Measurements from ENCODE around the gene FBXO34. TPM values are rescaled to one million over a fixed set of nuclear protein-coding genes. Genes with fewer than 3 reads are reported as not detected.

FBXO34 gene
- total RNA-seq, 2 donors from 2014 or later, result 18.8 to 23.8 TPM

DNA sequence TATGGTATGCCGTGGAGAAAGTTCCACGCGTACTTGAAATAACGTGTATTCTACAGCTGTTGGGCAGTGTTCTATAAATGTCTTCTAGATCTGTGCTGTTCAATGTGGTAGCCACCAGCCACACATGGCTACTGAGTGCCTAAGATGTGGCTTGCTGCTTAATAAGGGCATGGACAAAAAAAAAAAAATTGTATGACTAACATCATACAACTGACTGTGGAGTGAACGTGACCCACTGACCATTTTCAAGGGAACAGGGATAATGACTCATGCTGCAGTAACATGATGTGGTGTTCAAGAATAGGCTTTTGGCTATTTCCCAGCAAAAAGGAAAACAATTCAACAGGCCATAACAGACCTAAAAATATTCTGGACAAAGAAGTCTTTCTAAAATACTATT, 127.5 kb downstream of the FBXO34 start:
- intact Hi-C loops (cut with DNase I), result no loop called here
- ATAC-seq, result peak; percentile 78 to 96
- no peak for DNase-seq

DNA sequence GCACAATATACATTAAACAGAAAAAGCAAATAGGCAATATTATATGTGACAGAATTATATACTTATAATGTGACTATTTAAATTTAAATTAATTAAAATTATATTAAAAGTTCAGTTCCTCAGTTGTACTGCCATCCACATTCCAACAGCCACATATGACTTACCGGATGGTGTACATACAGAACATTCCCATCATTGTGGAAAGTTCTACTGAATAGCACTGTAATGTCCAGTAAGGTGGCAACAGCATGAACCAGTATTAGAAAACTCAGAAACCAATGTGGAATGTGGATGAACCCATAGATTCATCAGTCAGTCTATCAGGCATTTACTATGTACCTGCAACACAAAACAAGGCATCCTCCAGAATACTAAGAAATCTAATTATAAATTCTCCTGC, 128.0 kb downstream of the FBXO34 start:
- no peak for ATAC-seq
- no peak for DNase-seq
- intact Hi-C loops (cut with DNase I), result no loop called here

- ATAC-seq, result no peak
- intact Hi-C loops (cut with DNase I), result no loop called here
- no peak for DNase-seq
Observed at GRCh38 chr14:55399852-55400251, 128.6 kb downstream of the FBXO34 start.

- ATAC-seq (no peak), DNase-seq (no peak)
- intact Hi-C loops (cut with DNase I), result no loop called here
Observed at GRCh38 chr14:55401751-55402150, 130.5 kb downstream of the FBXO34 start.

Other genes with a start within 250 kb of the FBXO34 start
- gene WDHD1, start 244.3 kb upstream of the FBXO34 start, total RNA-seq, result 1 to 10 TPM; 2.6 TPM
- gene SOCS4, start 244.2 kb upstream of the FBXO34 start, total RNA-seq, result 10 to 100 TPM; 16.9 to 24.9 TPM
- 10 to 100 TPM; 59.9 to 79.5 TPM for gene MAPK1IP1L, start 219.8 kb upstream of the FBXO34 start, total RNA-seq
- 100 to 1,000 TPM; 121 to 159 TPM for gene LGALS3, start 142.2 kb upstream of the FBXO34 start, total RNA-seq
- under 1 TPM; 0.29 to 0.80 TPM for gene DLGAP5, start 79.8 kb upstream of the FBXO34 start, total RNA-seq
- gene ATG14, start 140.4 kb downstream of the FBXO34 start, total RNA-seq, result 1 to 10 TPM; 6.8 to 8.5 TPM
- not detected for gene TBPL2, start 169.2 kb downstream of the FBXO34 start, total RNA-seq

Measured in left cardiac atrium (tissue), 4 donors.